ENCODE data around the gene CD86. TPM values are rescaled to one million over a fixed set of nuclear protein-coding genes. Genes with fewer than 3 reads are reported as not detected.

CD86 gene
- total RNA-seq, 1 experiment from 2014 or later = not detected

- Histone ChIP-seq H3K79me2 (ENCODE audit: insufficient read depth, low read length) (no peaks in the 10 kb centered on the region), H2AFZ (ENCODE audit: low read depth, low read length, poor library complexity, severe bottlenecking) (no peak overlapping the region), H3K4me3 (replicated peaks in 1 of 2; ENCODE audit: low read depth in 1 of 2, low read length in 2 of 2) (no peak overlapping the region), H3K9me2 (ENCODE audit: insufficient read depth) (no peaks in the 10 kb centered on the region), H4K20me1 (ENCODE audit: insufficient read depth) (no peaks in the 10 kb centered on the region), H3K4me2 (ENCODE audit: low read length) (no peak overlapping the region), H3K27me3 (ENCODE audit: insufficient read depth, low read length) (no peaks in the 10 kb centered on the region), H3K9me3 (ENCODE audit: control insufficient read depth in 1 of 2, insufficient read depth in 1 of 2, low read depth in 1 of 2, low read length in 2 of 2) (no peaks in the 10 kb centered on the region), H3K9ac (ENCODE audit: low read length) (no peak overlapping the region), H3K4me1 (ENCODE audit: control insufficient read depth in 1 of 2, insufficient read depth in 2 of 2, low read length in 2 of 2) (peaks cover 0 to 14% of the 10 kb centered on the region in 2 experiments; a peak in 2 of 4 replicates), H3K27ac (ENCODE audit: low read depth, low read length) (no peak overlapping the region), H3K36me3 (ENCODE audit: control insufficient read depth in 1 of 2, insufficient read depth in 2 of 2, low read length in 2 of 2) (no peaks in the 10 kb centered on the region)
- DNase-seq (ENCODE audit: low read depth, low spot score) (no peak), ATAC-seq (no peak)
- ChIA-PET POLR2A (no interaction called here), CTCF (no interaction called here), RAD21 (ENCODE audit: low non-redundant PET in 1 of 2, low total read pairs in 2 of 2, uncharacterized antibody in 2 of 2, unreplicated experiment in 2 of 2) (no interaction called here)
- BruUV-seq (replicated peaks) = no TSS peak
- intact Hi-C loops (cut with micrococcal nuclease) = no loop called here
- TF ChIP-seq ZBTB33 (IDR thresholded peaks at IDR 0.05; ENCODE audit: extremely low read depth, insufficient replicate concordance, low read length) = no peak
- TF ChIP-seq POLR2AphosphoS5 (IDR thresholded peaks at IDR 0.05; ENCODE audit: low read depth, low read length) = no peak
- no peak for TF ChIP-seq SIN3A (IDR thresholded peaks at IDR 0.05; ENCODE audit: low read depth)
- no peak for TF ChIP-seq MAX (IDR thresholded peaks at IDR 0.05)
- TF ChIP-seq TCF7L2 (IDR thresholded peaks at IDR 0.05; ENCODE audit: borderline replicate concordance, extremely low read depth, insufficient read depth, insufficient read length) = no peak
- no peak for TF ChIP-seq ATF3 (IDR thresholded peaks at IDR 0.05)
- no peak for TF ChIP-seq EGR1 (IDR thresholded peaks at IDR 0.05; ENCODE audit: low read depth)
- no peak for TF ChIP-seq FOSL1 (IDR thresholded peaks at IDR 0.05; ENCODE audit: low read depth)
- TF ChIP-seq YY1 (IDR thresholded peaks at IDR 0.05; ENCODE audit: extremely low read depth, insufficient replicate concordance, low read depth, low read length) = no peak
These were observed 30.4 kb upstream of the CD86 start for GRCh38 chr3:122024800-122025199.

Data from HCT116 (cell line).